ENCODE measurements around the gene SLC24A5.

GRCh38 chr15:48086576-48086975 lies 34.2 kb upstream of the SLC24A5 start:
- TF ChIP-seq, protein P1, sequence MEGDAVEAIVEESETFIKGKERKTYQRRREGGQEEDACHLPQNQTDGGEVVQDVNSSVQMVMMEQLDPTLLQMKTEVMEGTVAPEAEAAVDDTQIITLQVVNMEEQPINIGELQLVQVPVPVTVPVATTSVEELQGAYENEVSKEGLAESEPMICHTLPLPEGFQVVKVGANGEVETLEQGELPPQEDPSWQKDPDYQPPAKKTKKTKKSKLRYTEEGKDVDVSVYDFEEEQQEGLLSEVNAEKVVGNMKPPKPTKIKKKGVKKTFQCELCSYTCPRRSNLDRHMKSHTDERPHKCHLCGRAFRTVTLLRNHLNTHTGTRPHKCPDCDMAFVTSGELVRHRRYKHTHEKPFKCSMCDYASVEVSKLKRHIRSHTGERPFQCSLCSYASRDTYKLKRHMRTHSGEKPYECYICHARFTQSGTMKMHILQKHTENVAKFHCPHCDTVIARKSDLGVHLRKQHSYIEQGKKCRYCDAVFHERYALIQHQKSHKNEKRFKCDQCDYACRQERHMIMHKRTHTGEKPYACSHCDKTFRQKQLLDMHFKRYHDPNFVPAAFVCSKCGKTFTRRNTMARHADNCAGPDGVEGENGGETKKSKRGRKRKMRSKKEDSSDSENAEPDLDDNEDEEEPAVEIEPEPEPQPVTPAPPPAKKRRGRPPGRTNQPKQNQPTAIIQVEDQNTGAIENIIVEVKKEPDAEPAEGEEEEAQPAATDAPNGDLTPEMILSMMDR (IDR thresholded peaks at IDR 0.05): no peak
- TF ChIP-seq EZH2 (IDR thresholded peaks at IDR 0.05; ENCODE audit: borderline replicate concordance, insufficient read depth, low read depth, low read length, poor library complexity, severe bottlenecking): no peak

All from B cell (primary cell).